ENCODE measurements around the gene KDM3B. TPM values are rescaled to one million over a fixed set of nuclear protein-coding genes. Genes with fewer than 3 reads are reported as not detected.

Gene KDM3B
- polyA plus RNA-seq, 2 of the 4 experiments (the other 2 are of a cell fraction), result 38.1 to 52.5 TPM

DNA sequence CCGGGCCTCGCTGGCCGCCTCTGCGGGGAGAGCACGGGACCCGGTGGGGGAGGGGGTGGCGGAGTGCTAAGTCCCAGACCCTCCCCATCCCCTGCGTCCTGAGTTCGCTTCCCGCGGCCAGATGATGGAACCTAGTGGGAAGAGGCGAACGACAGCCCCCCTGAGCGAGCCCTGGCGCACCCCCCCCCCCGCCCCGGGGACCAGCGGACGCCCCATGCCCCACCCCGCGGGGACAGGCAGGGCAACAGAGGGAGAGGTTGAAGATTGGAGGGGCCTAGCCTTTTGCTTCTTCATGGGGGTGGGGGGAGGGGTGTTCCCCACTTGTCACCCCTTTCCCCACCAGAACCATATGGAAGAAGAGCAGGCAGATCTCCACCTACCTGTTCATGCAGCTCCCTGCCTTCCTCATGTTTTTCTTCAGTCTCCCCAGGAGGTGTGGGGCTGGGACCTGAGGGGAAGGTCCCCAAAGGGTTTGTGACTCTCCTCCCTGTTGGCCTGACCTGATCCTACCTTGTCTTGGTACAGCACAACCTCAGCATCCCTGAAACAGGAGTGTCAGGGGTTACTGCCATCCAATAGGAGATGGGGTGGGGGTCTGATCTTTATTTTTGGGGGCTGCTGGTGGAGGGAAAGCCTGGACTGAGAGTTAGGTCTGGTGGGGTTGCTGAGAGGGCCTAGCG is 13.9 kb upstream of the KDM3B start:
- CTCF ChIA-PET, result interaction anchor here (0.8 to 13.3 kb wide), 2 partner anchors 14 to 115 kb away, joined by 3 to 197 read pairs; partner anchors contain the start of gene KDM3B
- POLR2A ChIA-PET, result interaction anchor here (0.5 to 3.6 kb wide), 13 partner anchors 10 to 206 kb away, joined by 3 to 68 read pairs (median 4); partner anchors contain the start of genes BRD8, CDC23, EGR1 and ETF1

DNA sequence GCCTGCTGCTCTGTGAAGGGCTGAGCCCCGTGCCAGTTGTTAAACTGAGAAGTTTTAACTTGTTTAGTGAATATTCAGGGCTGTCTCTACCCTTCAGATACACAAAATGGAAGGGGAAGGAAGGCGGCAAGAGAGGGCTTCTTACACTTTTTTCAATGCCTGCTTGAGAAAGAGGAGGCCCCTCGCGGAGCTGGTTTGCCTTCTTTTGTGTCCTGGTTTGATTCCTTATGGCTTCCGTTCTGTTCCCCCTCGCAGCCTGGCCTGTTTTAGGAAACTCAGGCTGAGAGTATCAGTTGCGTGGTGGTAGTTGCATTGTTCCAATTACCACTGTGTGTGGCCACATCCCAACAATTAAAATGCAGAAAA is 13.4 kb upstream of the KDM3B start:
- 85% methylated on average over 7 of the region's 7 CpGs for WGBS (ENCODE audit: missing lambda C conversion rate)
- no peak for FAIRE-seq
- Histone ChIP-seq H3K27ac (peak overlapping the region; percentile 92 to 99), H3K9me3 (no peaks in the 10 kb centered on the region), H3K4me1 (peaks cover 26% of the 10 kb centered on the region; the same call in 2 of the 3 replicates), H3K4me2 (peak overlapping the region; percentile 96), H3K4me3 (peak overlapping the region; percentile 82)
- ChIA-PET POLR2A (interaction anchor here (1.3 to 3.6 kb wide), 3 partner anchors 10 to 125 kb away, joined by 3 to 68 read pairs (median 36); partner anchors contain the start of gene KDM3B), CTCF (interaction anchor here (1.0 to 13.3 kb wide), 3 partner anchors 14 to 206 kb away, joined by 3 to 197 read pairs (median 4); partner anchors contain the start of gene KDM3B)
- TF ChIP-seq, protein P1, sequence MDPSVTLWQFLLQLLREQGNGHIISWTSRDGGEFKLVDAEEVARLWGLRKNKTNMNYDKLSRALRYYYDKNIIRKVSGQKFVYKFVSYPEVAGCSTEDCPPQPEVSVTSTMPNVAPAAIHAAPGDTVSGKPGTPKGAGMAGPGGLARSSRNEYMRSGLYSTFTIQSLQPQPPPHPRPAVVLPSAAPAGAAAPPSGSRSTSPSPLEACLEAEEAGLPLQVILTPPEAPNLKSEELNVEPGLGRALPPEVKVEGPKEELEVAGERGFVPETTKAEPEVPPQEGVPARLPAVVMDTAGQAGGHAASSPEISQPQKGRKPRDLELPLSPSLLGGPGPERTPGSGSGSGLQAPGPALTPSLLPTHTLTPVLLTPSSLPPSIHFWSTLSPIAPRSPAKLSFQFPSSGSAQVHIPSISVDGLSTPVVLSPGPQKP (IDR thresholded peaks at IDR 0.05; ENCODE audit: low read depth, low read length), result no peak
- TF ChIP-seq RCOR1 (IDR thresholded peaks at IDR 0.05; ENCODE audit: low read depth, low read length), result no peak
- TF ChIP-seq CHD2 (IDR thresholded peaks at IDR 0.05; ENCODE audit: low read length, partially characterized antibody), result no peak
- no peak for TF ChIP-seq CBX8 (IDR thresholded peaks at IDR 0.05)
- TF ChIP-seq, protein P2, sequence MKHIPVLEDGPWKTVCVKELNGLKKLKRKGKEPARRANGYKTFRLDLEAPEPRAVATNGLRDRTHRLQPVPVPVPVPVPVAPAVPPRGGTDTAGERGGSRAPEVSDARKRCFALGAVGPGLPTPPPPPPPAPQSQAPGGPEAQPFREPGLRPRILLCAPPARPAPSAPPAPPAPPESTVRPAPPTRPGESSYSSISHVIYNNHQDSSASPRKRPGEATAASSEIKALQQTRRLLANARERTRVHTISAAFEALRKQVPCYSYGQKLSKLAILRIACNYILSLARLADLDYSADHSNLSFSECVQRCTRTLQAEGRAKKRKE (CRISPR knock-in tag; IDR thresholded peaks at IDR 0.05; ENCODE audit: low read depth), result no peak
- TF ChIP-seq POLR2AphosphoS2 (conservative IDR thresholded peaks at IDR 0.05; ENCODE audit: low read length), result no peak
- no peak for TF ChIP-seq BHLHE40 (IDR thresholded peaks at IDR 0.05; ENCODE audit: low read depth, low read length)
- TF ChIP-seq ZC3H11A (IDR thresholded peaks at IDR 0.05), result no peak
- no peak for TF ChIP-seq HDAC2 (IDR thresholded peaks at IDR 0.05)
- no peak for TF ChIP-seq FOXS1 (CRISPR knock-in tag; IDR thresholded peaks at IDR 0.05)
- TF ChIP-seq TP53 (CRISPR knock-in tag; IDR thresholded peaks at IDR 0.05), result no peak
- no peak for TF ChIP-seq ZNF302 (CRISPR knock-in tag; IDR thresholded peaks at IDR 0.05)
- TF ChIP-seq, protein P3, sequence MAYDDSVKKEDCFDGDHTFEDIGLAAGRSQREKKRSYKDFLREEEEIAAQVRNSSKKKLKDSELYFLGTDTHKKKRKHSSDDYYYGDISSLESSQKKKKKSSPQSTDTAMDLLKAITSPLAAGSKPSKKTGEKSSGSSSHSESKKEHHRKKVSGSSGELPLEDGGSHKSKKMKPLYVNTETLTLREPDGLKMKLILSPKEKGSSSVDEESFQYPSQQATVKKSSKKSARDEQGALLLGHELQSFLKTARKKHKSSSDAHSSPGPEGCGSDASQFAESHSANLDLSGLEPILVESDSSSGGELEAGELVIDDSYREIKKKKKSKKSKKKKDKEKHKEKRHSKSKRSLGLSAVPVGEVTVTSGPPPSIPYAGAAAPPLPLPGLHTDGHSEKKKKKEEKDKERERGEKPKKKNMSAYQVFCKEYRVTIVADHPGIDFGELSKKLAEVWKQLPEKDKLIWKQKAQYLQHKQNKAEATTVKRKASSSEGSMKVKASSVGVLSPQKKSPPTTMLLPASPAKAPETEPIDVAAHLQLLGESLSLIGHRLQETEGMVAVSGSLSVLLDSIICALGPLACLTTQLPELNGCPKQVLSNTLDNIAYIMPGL (CRISPR knock-in tag; IDR thresholded peaks at IDR 0.05; ENCODE audit: borderline replicate concordance), result no peak
- no peak for TF ChIP-seq HOXA7 (CRISPR knock-in tag; IDR thresholded peaks at IDR 0.05)
- TF ChIP-seq CEBPB (IDR thresholded peaks at IDR 0.05), result no peak
- TF ChIP-seq HEYL (CRISPR knock-in tag; IDR thresholded peaks at IDR 0.05), result no peak
- no peak for TF ChIP-seq ZSCAN20 (CRISPR knock-in tag; IDR thresholded peaks at IDR 0.05)
- ATAC-seq, result no peak
- no peak for DNase-seq (ENCODE audit: low read depth in 1 of 2, low spot score in 1 of 2)

More for the DNA sequence above, 13.9 kb upstream of the KDM3B start:
- no peaks in the 10 kb centered on the region for H3K9me3 ChIP-seq
- FAIRE-seq, result no peak
- 5% methylated on average over 9 of the region's 22 CpGs for WGBS (ENCODE audit: missing lambda C conversion rate)
- ATAC-seq, result peak in 1 of 2 experiments; percentile 10; a peak in 5 of 6 replicates
- H3K4me3 ChIP-seq, result peak overlapping the region; percentile 82
- no peak for TF ChIP-seq NPAS2 (CRISPR knock-in tag; IDR thresholded peaks at IDR 0.05; ENCODE audit: borderline replicate concordance)
- TF ChIP-seq EHF (CRISPR knock-in tag; IDR thresholded peaks at IDR 0.05), result no peak
- TF ChIP-seq EHMT2 (IDR thresholded peaks at IDR 0.05; ENCODE audit: low read depth), result no peak
- TF ChIP-seq GATA3 (IDR thresholded peaks at IDR 0.05; ENCODE audit: borderline replicate concordance), result no peak
- no peak for TF ChIP-seq RARB (CRISPR knock-in tag; IDR thresholded peaks at IDR 0.05)
- TF ChIP-seq, protein P4, sequence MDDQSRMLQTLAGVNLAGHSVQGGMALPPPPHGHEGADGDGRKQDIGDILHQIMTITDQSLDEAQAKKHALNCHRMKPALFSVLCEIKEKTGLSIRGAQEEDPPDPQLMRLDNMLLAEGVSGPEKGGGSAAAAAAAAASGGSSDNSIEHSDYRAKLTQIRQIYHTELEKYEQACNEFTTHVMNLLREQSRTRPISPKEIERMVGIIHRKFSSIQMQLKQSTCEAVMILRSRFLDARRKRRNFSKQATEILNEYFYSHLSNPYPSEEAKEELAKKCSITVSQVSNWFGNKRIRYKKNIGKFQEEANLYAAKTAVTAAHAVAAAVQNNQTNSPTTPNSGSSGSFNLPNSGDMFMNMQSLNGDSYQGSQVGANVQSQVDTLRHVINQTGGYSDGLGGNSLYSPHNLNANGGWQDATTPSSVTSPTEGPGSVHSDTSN (IDR thresholded peaks at IDR 0.05), result no peak
- no peak for TF ChIP-seq BHLHE40 (IDR thresholded peaks at IDR 0.05; ENCODE audit: low read depth, low read length)
- peak overlapping the region; percentile 92 to 99 for H3K27ac ChIP-seq
- H3K4me1 ChIP-seq, result peaks cover 26% of the 10 kb centered on the region; the same call in 2 of the 3 replicates
- DNase-seq (ENCODE audit: low read depth in 1 of 2, low spot score in 1 of 2), result no peak
- peak overlapping the region; percentile 96 for H3K4me2 ChIP-seq
